ENCODE data around the gene ANGPTL4. TPM values are rescaled to one million over a fixed set of nuclear protein-coding genes. Genes with fewer than 3 reads are reported as not detected.
A peak's percentile ranks its signal among the peaks of the same experiment; 100 is the strongest.
"Not testable (repeated sequence)": the region's sequence is repeated elsewhere in the genome, so short reads cannot be mapped to it uniquely, and the experiment has no call there.

ANGPTL4 gene
- total and polyA plus RNA-seq, 4 donors, result 10.1 to 45.1 (median 29.7) TPM

- no peaks in the 10 kb centered on the region for H3K27me3 ChIP-seq (ENCODE audit: control insufficient read depth in 1 of 2, insufficient read depth in 2 of 2, low read length in 1 of 2)
- H3K4me3 ChIP-seq (ENCODE audit: low read length in 2 of 2), result no peak overlapping the region
- WGBS, 2 donors, result 30 to 31% methylated on average over 15 of the region's 15 CpGs
- H3K9me3 ChIP-seq (ENCODE audit: control insufficient read depth, low read length), result no peaks in the 10 kb centered on the region
- ATAC-seq (ENCODE audit: low FRiP score) (peak; percentile 11), DNase-seq (no peak)
- no peak overlapping the region for H3K27ac ChIP-seq (ENCODE audit: low read depth in 1 of 2, low read length in 2 of 2)
- intact Hi-C loops (cut with DNase I), result no loop called here
- H3K36me3 ChIP-seq (ENCODE audit: control insufficient read depth in 1 of 2, insufficient read depth in 2 of 2, low read length in 1 of 2), result no peaks in the 10 kb centered on the region
- H3K4me1 ChIP-seq (ENCODE audit: control insufficient read depth in 1 of 2, insufficient read depth in 2 of 2, low read length in 2 of 2), result no peaks in the 10 kb centered on the region
Observed at GRCh38 chr19:8340341-8341096, 23.4 kb upstream of the ANGPTL4 start.

DNA sequence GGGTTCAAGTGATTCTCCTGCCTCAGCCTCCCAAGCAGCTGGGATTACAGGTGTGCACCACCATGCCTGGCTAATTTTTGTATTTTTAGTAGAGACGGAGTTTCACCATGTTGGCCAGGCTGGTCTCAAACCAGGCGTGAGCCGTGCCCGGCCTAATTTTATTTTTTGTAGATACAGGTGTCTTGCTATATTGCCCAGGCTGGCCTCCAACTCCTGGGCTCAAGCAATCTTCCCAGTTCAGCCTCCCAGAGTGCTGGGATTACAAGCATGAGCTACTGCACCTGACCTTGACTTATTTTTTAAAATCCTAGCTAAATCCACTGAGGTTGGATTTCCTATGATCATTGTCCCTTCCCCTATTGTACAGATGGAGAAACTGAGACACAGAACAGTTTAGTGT, 22.5 kb upstream of the ANGPTL4 start:
- H3K4me1 ChIP-seq (ENCODE audit: control insufficient read depth in 1 of 2, insufficient read depth in 2 of 2, low read length in 2 of 2); DNase-seq; H3K27ac ChIP-seq (ENCODE audit: low read depth in 1 of 2, low read length in 2 of 2); ATAC-seq (ENCODE audit: low FRiP score); H3K27me3 ChIP-seq (ENCODE audit: control insufficient read depth in 1 of 2, insufficient read depth in 2 of 2, low read length in 1 of 2); H3K9me3 ChIP-seq (ENCODE audit: control insufficient read depth, low read length); H3K36me3 ChIP-seq (ENCODE audit: control insufficient read depth in 1 of 2, insufficient read depth in 2 of 2, low read length in 1 of 2); intact Hi-C loops (cut with DNase I); H3K4me3 ChIP-seq (ENCODE audit: low read length in 2 of 2): not testable (repeated sequence)
- 95 to 97% methylated on average over 4 of the region's 4 CpGs for WGBS, 2 donors

DNA sequence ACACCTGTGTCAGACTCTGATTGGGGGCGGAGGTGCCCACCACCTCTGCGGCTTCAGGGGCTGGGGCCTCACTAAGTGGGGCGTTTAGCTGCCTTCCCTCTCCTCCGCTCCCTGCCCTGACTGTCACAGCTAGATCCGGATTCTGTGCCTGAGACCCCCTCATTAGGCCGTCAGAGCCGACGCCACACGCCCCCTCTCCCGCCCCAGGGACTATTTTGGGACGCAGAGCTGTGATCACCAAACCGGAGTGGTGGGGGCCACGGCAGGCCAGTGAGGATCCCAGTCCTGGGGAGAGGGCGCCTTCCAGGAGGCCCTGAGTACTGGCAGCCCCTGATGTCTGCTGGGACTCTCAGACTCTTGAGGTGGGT, 21.7 kb upstream of the ANGPTL4 start:
- Histone ChIP-seq H3K27ac (ENCODE audit: low read depth in 1 of 2, low read length in 2 of 2) (no peak overlapping the region), H3K9me3 (ENCODE audit: control insufficient read depth, low read length) (no peaks in the 10 kb centered on the region), H3K36me3 (ENCODE audit: control insufficient read depth in 1 of 2, insufficient read depth in 2 of 2, low read length in 1 of 2) (no peaks in the 10 kb centered on the region), H3K27me3 (ENCODE audit: control insufficient read depth in 1 of 2, insufficient read depth in 2 of 2, low read length in 1 of 2) (no peaks in the 10 kb centered on the region), H3K4me3 (ENCODE audit: low read length in 2 of 2) (no peak overlapping the region), H3K4me1 (ENCODE audit: control insufficient read depth in 1 of 2, insufficient read depth in 2 of 2, low read length in 2 of 2) (no peaks in the 10 kb centered on the region)
- intact Hi-C loops (cut with DNase I), result no loop called here
- WGBS, 2 donors, result 31 to 37% methylated on average over 14 of the region's 14 CpGs
- ATAC-seq (ENCODE audit: low FRiP score) (peak; percentile 55), DNase-seq (no peak)

- H3K27me3 ChIP-seq (ENCODE audit: control insufficient read depth in 1 of 2, insufficient read depth in 2 of 2, low read length in 1 of 2), result no peaks in the 10 kb centered on the region
- ATAC-seq (ENCODE audit: low FRiP score), result peak; percentile 95
- H3K27ac ChIP-seq (ENCODE audit: low read depth in 1 of 2, low read length in 2 of 2), result no peak within 1 kb of the TSS
- 3 to 5% methylated on average over 56 to 65 of the region's 65 CpGs for WGBS, 2 donors
- H3K9me3 ChIP-seq (ENCODE audit: control insufficient read depth, low read length), result no peaks in the 10 kb centered on the region
- intact Hi-C loops (cut with DNase I), result no loop called here
- no peak within 1 kb of the TSS for H3K4me3 ChIP-seq (ENCODE audit: low read length in 2 of 2)
- H3K36me3 ChIP-seq (ENCODE audit: control insufficient read depth in 1 of 2, insufficient read depth in 2 of 2, low read length in 1 of 2), result no peaks in the 10 kb centered on the region
- no peaks in the 10 kb centered on the region for H3K4me1 ChIP-seq (ENCODE audit: control insufficient read depth in 1 of 2, insufficient read depth in 2 of 2, low read length in 2 of 2)
- peak; percentile 96 to 98 for DNase-seq
Observed at GRCh38 chr19:8342684-8343482, 21.1 kb upstream of the ANGPTL4 start, which contains the start of gene KANK3. Gene KANK3 (minus strand): TSS chr19:8343262. CDS start chr19:8337828, 5,434 bp downstream.

DNA sequence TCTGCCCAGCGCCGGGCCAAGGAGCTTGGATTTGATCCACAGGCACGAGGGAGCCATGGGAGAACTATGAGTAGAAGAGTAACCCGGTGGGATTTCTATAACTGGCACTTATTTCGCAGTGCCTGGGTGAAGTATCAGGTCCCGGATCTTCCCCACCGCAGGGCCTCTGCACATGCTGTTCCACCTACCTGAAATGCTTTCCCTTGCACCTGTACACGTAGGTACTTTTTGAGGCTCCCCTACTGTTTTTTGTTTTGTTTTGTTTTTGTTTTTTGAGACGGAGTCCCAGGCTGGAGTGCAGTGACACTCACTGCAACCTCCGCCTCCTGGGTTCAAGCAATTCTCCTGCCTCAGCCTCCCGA, 20.5 kb upstream of the ANGPTL4 start:
- 35 to 42% methylated on average over 11 of the region's 11 CpGs for WGBS, 2 donors
- Histone ChIP-seq H3K36me3 (ENCODE audit: control insufficient read depth in 1 of 2, insufficient read depth in 2 of 2, low read length in 1 of 2) (no peaks in the 10 kb centered on the region), H3K9me3 (ENCODE audit: control insufficient read depth, low read length) (no peaks in the 10 kb centered on the region), H3K27ac (ENCODE audit: low read depth in 1 of 2, low read length in 2 of 2) (no peak overlapping the region), H3K4me3 (ENCODE audit: low read length in 2 of 2) (no peak overlapping the region), H3K4me1 (ENCODE audit: control insufficient read depth in 1 of 2, insufficient read depth in 2 of 2, low read length in 2 of 2) (no peaks in the 10 kb centered on the region), H3K27me3 (ENCODE audit: control insufficient read depth in 1 of 2, insufficient read depth in 2 of 2, low read length in 1 of 2) (no peaks in the 10 kb centered on the region)
- ATAC-seq (ENCODE audit: low FRiP score), result no peak
- no peak for DNase-seq
- intact Hi-C loops (cut with DNase I), result no loop called here

DNA sequence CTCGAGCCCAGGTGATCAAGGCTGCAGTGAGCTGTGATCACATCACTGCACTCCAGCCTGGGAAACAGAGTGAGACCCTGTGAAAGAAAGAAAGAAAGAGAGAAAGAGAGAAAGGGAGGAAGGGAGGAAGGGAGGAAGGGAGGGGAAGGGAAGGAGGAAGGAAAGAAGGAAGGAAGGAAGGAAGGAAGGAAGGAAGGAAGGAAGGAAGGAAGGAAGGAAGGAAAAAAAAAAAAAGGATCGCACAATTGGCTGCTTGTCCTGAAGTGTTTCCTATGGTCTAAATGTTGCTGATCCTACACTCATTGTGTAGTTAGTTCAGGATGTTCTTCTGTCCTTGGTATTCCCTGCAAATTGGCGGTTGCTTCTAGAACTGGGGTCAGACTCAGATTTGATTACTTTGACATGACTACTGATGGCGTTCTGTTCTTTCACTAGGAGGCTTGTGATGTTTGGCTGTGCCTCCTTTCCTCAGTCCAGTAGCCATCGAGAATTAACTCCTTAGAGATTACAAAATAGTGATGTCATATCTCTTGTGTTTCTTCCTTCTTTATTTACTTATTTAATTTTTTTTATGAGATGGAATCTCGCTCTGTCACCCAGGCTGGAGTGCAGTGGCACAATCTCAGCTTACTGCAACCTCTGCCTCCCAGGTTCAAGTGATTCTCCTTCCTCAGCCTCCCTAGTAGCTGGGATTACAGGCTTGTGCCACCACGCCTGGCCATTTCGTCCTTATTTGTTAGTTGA, 14.2 kb upstream of the ANGPTL4 start:
- ATAC-seq (ENCODE audit: low FRiP score); H3K4me1 ChIP-seq (ENCODE audit: control insufficient read depth in 1 of 2, insufficient read depth in 2 of 2, low read length in 2 of 2); H3K9me3 ChIP-seq (ENCODE audit: control insufficient read depth, low read length); H3K4me3 ChIP-seq (ENCODE audit: low read length in 2 of 2); H3K27ac ChIP-seq (ENCODE audit: low read depth in 1 of 2, low read length in 2 of 2); H3K27me3 ChIP-seq (ENCODE audit: control insufficient read depth in 1 of 2, insufficient read depth in 2 of 2, low read length in 1 of 2); H3K36me3 ChIP-seq (ENCODE audit: control insufficient read depth in 1 of 2, insufficient read depth in 2 of 2, low read length in 1 of 2); DNase-seq: not testable (repeated sequence)
- intact Hi-C loops (cut with DNase I), result loop anchor here (5.0 to 10.0 kb wide), 2 partner anchors 158 to 225 kb away; partner anchors contain the start of gene MYO1F (in 1 of the 2)
- WGBS, 2 donors, result 54 to 65% methylated on average over 8 of the region's 8 CpGs

DNA sequence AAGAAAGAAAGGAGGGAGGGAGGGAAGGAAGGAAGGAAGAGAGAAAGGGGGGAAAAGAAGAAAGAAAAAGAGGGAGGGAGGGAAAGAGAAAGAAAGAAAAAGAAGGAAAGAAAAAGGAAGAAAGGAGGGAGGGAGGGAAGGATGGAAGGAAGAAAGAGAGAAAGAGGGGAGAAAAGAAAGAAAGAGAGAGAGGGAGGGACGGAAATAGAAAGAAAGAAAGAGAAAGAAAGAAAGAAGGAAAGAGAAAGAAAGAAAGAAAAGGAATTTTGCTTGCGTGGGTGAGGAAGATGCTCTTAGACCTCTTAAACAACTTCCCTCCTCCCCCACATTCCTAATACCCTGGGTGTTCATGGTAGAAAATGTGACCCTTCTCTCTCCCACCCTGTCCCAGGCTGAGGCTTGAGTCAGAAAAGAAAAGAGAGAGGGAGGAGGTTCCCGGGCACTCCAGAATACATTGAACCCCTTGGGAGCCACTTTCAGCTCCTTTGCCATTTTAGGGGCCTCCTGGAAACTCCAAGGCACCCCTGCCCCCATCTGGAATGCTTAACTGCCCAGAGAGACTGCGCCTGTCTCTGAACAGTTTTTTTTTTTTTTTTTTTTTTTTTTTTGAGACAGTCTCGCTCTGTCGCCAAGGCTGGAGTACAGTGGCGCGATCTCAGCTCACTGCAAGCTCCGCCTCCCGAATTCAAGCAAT, 11.7 kb upstream of the ANGPTL4 start:
- Histone ChIP-seq H3K36me3 (ENCODE audit: control insufficient read depth in 1 of 2, insufficient read depth in 2 of 2, low read length in 1 of 2) (no peaks in the 10 kb centered on the region), H3K4me1 (ENCODE audit: control insufficient read depth in 1 of 2, insufficient read depth in 2 of 2, low read length in 2 of 2) (no peaks in the 10 kb centered on the region), H3K27ac (ENCODE audit: low read depth in 1 of 2, low read length in 2 of 2) (no peak overlapping the region), H3K9me3 (ENCODE audit: control insufficient read depth, low read length) (peaks cover 1% of the 10 kb centered on the region), H3K4me3 (ENCODE audit: low read length in 2 of 2) (peak overlapping the region in 1 of 2 donors; percentile 26), H3K27me3 (ENCODE audit: control insufficient read depth in 1 of 2, insufficient read depth in 2 of 2, low read length in 1 of 2) (no peaks in the 10 kb centered on the region)
- ATAC-seq (ENCODE audit: low FRiP score) (peak; percentile 51), DNase-seq (peak in 1 of 2 donors; percentile 54)
- WGBS, 2 donors, result 5 to 8% methylated on average over 10 of the region's 10 CpGs
- intact Hi-C loops (cut with DNase I), result loop anchor here (2.0 to 10.0 kb wide), 3 partner anchors 155 to 223 kb away; partner anchors contain the start of gene MYO1F (in 1 of the 2)

DNA sequence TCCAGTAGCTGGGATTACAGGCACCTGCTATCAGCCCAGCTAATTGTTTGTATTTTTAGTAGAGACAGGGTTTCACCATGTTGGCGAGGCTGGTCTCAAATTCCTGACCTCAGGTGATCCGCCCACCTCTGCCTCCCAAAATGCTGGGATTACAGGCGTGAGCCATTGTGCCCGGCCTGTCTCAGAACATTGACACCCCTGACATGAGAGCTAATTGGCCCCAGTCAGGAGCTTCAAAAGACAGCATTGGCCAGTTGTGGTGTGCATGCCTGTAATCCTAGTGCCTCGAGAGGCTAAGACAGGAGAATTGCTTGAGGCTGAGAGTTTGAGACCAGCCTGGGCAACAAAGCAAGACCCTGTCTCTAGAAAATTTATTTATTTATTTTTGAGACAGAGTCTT, 11.1 kb upstream of the ANGPTL4 start:
- H3K4me1 ChIP-seq (ENCODE audit: control insufficient read depth in 1 of 2, insufficient read depth in 2 of 2, low read length in 2 of 2); H3K36me3 ChIP-seq (ENCODE audit: control insufficient read depth in 1 of 2, insufficient read depth in 2 of 2, low read length in 1 of 2); ATAC-seq (ENCODE audit: low FRiP score); H3K27ac ChIP-seq (ENCODE audit: low read depth in 1 of 2, low read length in 2 of 2); H3K9me3 ChIP-seq (ENCODE audit: control insufficient read depth, low read length); H3K27me3 ChIP-seq (ENCODE audit: control insufficient read depth in 1 of 2, insufficient read depth in 2 of 2, low read length in 1 of 2); DNase-seq; H3K4me3 ChIP-seq (ENCODE audit: low read length in 2 of 2): not testable (repeated sequence)
- 46 to 53% methylated on average over 5 of the region's 5 CpGs for WGBS, 2 donors
- intact Hi-C loops (cut with DNase I), result loop anchor here (2.0 to 10.0 kb wide), 3 partner anchors 154 to 222 kb away; partner anchors contain the start of gene MYO1F (in 1 of the 2)
